HepG2 (cell line): ENCODE results near the gene HLA-DOA. TPM values are rescaled to one million over a fixed set of nuclear protein-coding genes. Genes with fewer than 3 reads are reported as not detected.

Experiments
- ATAC-seq: fragments of 200-7000 bp; cut with Tn5 transposase; 3 replicates; pipeline ENCODE4 v1.9.1; 2020; ENCODE audit warnings: mild to moderate bottlenecking, moderate library complexity
- BruUV-seq: library from RNA; stranded (reverse); fragments of 400-500 nt; replicated peaks from 2 replicates; lab custom pipeline; 2021; lab: Mats Ljungman, UMichigan
- CTCF ChIA-PET: fragments of 300-600 bp; formaldehyde crosslinking; extraction: SDS; loops from one replicate; lab custom pipeline; 2021; ENCODE audit warnings: low total read pairs, inconsistent platforms, low intra/inter-chr PET ratio; lab: Yijun Ruan, JAX
- POLR2A ChIA-PET: fragments of 350-600 bp; sonication (Branson Sonifier 250); formaldehyde crosslinking; loops from one replicate; lab custom pipeline; 2020; ENCODE audit warnings: antibody characterized with exemption, inconsistent platforms; lab: Yijun Ruan, JAX
- DNase-seq: peaks from one replicate; pipeline ENCODE4 v3.0.0-alpha.2; 2015; ENCODE audit warnings: low spot score
- FAIRE-seq: peaks from 3 replicates; lab custom pipeline; 2011; peaks lifted over from hg19 to GRCh38; lab: Jason Lieb, UNC
- H2AFZ ChIP-seq: one replicate; pipeline ENCODE4 v1.6.1; 2011; ENCODE audit warnings: low read length, inconsistent platforms
- H3K27ac ChIP-seq: fragments of 300-600 bp; 3 replicates; pipeline ENCODE4 v1.8.0; 2011; ENCODE audit warnings: mixed run types, mild to moderate bottlenecking, mixed read lengths, low read length, inconsistent platforms; ENCODE audit not compliant: insufficient read depth; ENCODE audit errors: extremely low read length
- H3K27me3 ChIP-seq, 2 experiments: fragments of 200-600 bp in 1 of 2; 2 replicates in 1 of 2; 3 replicates in 1 of 2; pipeline versions ENCODE4 v1.6.0 to v1.8.0; 2011; ENCODE audit warnings: low read length in 2 of 2, mild to moderate bottlenecking in 2 of 2, moderate library complexity in 2 of 2, inconsistent platforms in 1 of 2; ENCODE audit not compliant: insufficient read depth in 2 of 2, control insufficient read depth in 1 of 2
- H3K36me3 ChIP-seq, 2 experiments: fragments of 200-600 bp in 1 of 2; replicated peaks in 1 of 2; 2 replicates in 1 of 2; 3 replicates in 1 of 2; pipeline versions ENCODE4 v1.5.1 to v1.8.0; 2011; ENCODE audit warnings: low read length in 2 of 2, inconsistent platforms in 1 of 2; ENCODE audit not compliant: insufficient read depth in 2 of 2, control insufficient read depth in 1 of 2
- H3K4me1 ChIP-seq: 2 replicates; pipeline ENCODE4 v1.5.1; 2012; ENCODE audit warnings: low read length, inconsistent platforms; ENCODE audit not compliant: insufficient read depth
- H3K4me2 ChIP-seq: 2 replicates; pipeline ENCODE4 v1.6.0; 2011; ENCODE audit warnings: low read depth, low read length, inconsistent platforms
- H3K4me3 ChIP-seq, 3 experiments: fragments of 200-600 bp in 1 of 3; sonication (generic), shearing (Covaris generic) in 1 of 3; replicated peaks in 1 of 3; 2 replicates each; pipeline ENCODE4 v1.5.1; 2011 to 2016; ENCODE audit warnings: low read length in 3 of 3, inconsistent platforms in 2 of 3, low read depth in 2 of 3, mild to moderate bottlenecking in 2 of 3, control low read depth in 1 of 3, mixed read lengths in 1 of 3; ENCODE audit not compliant: insufficient read depth in 1 of 3
- H3K79me2 ChIP-seq: one replicate; pipeline ENCODE4 v1.6.1; 2011; ENCODE audit warnings: low read length, inconsistent platforms; ENCODE audit not compliant: insufficient read depth
- H3K9ac ChIP-seq: 2 replicates; pipeline ENCODE4 v1.6.0; 2011; ENCODE audit warnings: mild to moderate bottlenecking, low read depth, low read length, inconsistent platforms; ENCODE audit not compliant: insufficient read depth
- H3K9me3 ChIP-seq: 2 replicates; pipeline ENCODE4 v1.5.1; 2012; ENCODE audit warnings: mild to moderate bottlenecking, low read length
- H4K20me1 ChIP-seq: 2 replicates; pipeline ENCODE4 v1.6.0; 2011; ENCODE audit warnings: inconsistent platforms, mild to moderate bottlenecking, low read length, moderate library complexity; ENCODE audit not compliant: insufficient read depth
- AKAP8 ChIP-seq: sonication (generic); formaldehyde crosslinking; IDR thresholded peaks from 2 replicates; pipeline ENCODE4 v1.5.1; 2020; ENCODE audit warnings: mild to moderate bottlenecking, missing genetic modification reagents
- CREB1 ChIP-seq, 2 experiments: fragments of 450-650 bp in 1 of 2; IDR thresholded peaks; 2 replicates each; pipeline ENCODE4 v1.6.1; 2016 to 2017; ENCODE audit warnings: control low read depth in 1 of 2, mild to moderate bottlenecking in 1 of 2, missing compliant biosample characterization in 1 of 2, missing genetic modification characterization in 1 of 2
- GMEB2 ChIP-seq: IDR thresholded peaks from 2 replicates; pipeline ENCODE4 v1.6.1; 2016; ENCODE audit warnings: missing biosample characterization, missing genetic modification reagents, low read depth
- KIAA2018 ChIP-seq: sonication (generic); formaldehyde crosslinking; IDR thresholded peaks from 2 replicates; pipeline ENCODE4 v1.5.0; 2020; ENCODE audit warnings: mild to moderate bottlenecking, missing genetic modification reagents, borderline replicate concordance
- TRIM24 ChIP-seq: sonication (generic); formaldehyde crosslinking; IDR thresholded peaks from 2 replicates; pipeline ENCODE4 v1.8.0; 2022; ENCODE audit warnings: mild to moderate bottlenecking, missing genetic modification reagents
- ZBTB42 ChIP-seq: sonication (generic); formaldehyde crosslinking; IDR thresholded peaks from 2 replicates; pipeline ENCODE4 v1.5.0; 2020; ENCODE audit warnings: mild to moderate bottlenecking, missing genetic modification reagents
- ZFAT ChIP-seq: sonication (generic); formaldehyde crosslinking; conservative IDR thresholded peaks from 2 replicates; pipeline ENCODE4 v1.8.1; 2023; ENCODE audit warnings: missing genetic modification reagents, inconsistent platforms
- ZNF577 ChIP-seq: sonication (generic); formaldehyde crosslinking; IDR thresholded peaks from 2 replicates; pipeline ENCODE4 v1.4.0; 2020; ENCODE audit warnings: mild to moderate bottlenecking, low read depth, missing genetic modification reagents, borderline replicate concordance
- WGBS: methylation state at CpG from one replicate; pipeline ENCODE4 v1.1.6; 2017; ENCODE audit warnings: low lambda C conversion rate; 5-methylcytosine and 5-hydroxymethylcytosine counted together
- in situ Hi-C: cut with HindIII; loops from 2 replicates; pipeline ENCODE4 v1.10.0; 2017; ENCODE audit warnings: low pct_unique_long_range_greater_than_20kb; ENCODE audit not compliant: extremely low pct_ligation_motif_present
- intact Hi-C: fragments of 100-400 bp; cut with micrococcal nuclease; formaldehyde crosslinking; loops from one replicate; pipeline ENCODE4 v1.10.0; 2022; ENCODE audit not compliant: unreplicated experiment
- polyA plus RNA-seq, 8 experiments: library from polyadenylated mRNA; depleted of rRNA in 3 of 8; stranded (reverse) in 7 of 8; unstranded in 1 of 8; fragments of >200 nt; fragmentation: Illumina TruSeq in 4 of 8; extraction: Trizol in 4 of 8; gene quantifications; 2 replicates each; pipeline versions ENCODE4 v1.2.1 to v1.2.3, GENCODE V29; 2011 to 2016; ENCODE audit warnings: low read depth in 4 of 8, missing spikeins in 1 of 8, mixed read lengths in 1 of 8; ENCODE audit not compliant: insufficient read depth in 1 of 8
- total RNA-seq, 5 experiments: library from RNA; depleted of rRNA; stranded (reverse); fragments of >200 nt; fragmentation: Illumina TruSeq; extraction: Trizol; gene quantifications; 2 replicates each; pipeline ENCODE4 v1.2.3, GENCODE V29; 2016; ENCODE audit warnings: low read depth in 1 of 5
- TF ChIP-seq, protein P1 (sequence below): IDR thresholded peaks from 2 replicates; pipeline ENCODE4 v1.6.1; 2016; ENCODE audit warnings: mild to moderate bottlenecking

The HLA-DOA gene
- total and polyA plus RNA-seq, 2 of the 13 experiments (the other 11 are each of a cell fraction or from before 2014, with no cell fraction given), result 0.03 to 0.09 TPM

DNA sequence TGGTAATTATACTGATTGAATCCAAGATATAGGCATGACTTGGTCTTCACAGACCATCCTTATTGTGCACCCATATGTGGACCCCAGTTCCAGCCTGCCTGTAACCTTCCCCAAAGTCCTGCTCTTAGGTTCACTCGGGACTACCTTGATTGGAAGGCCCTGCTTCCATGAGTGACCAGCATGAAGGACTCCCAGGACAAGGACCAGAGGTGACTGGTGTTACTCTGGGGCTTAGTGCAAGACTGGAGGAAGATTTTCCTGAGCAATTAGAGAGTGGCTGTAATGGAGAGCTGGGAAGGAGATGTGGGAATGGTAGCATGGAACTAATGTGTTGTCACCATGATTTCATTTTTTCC lies 25.9 kb downstream of the HLA-DOA start:
- peaks cover 18 to 26% of the 10 kb centered on the region in 2 experiments for H3K36me3 ChIP-seq
- CTCF ChIA-PET, result interaction anchor here (2.6 to 7.2 kb wide), 2 partner anchors 49 to 97 kb away, joined by 48 to 103 read pairs; no protein-coding TSS in a partner anchor
- H3K4me2 ChIP-seq, result no peak overlapping the region
- H3K9me3 ChIP-seq, result no peaks in the 10 kb centered on the region
- in situ Hi-C loops, result loop anchor here (5.0 kb wide), 1 partner anchor 46 kb away; no protein-coding TSS in a partner anchor
- ATAC-seq (peak; percentile 45), FAIRE-seq (no peak), DNase-seq (no peak)
- H2AFZ ChIP-seq, result no peak overlapping the region
- H3K27ac ChIP-seq, result no peak overlapping the region
- H3K27me3 ChIP-seq, result peaks cover 0 to 6% of the 10 kb centered on the region in 2 experiments; a peak in 2 of 5 replicates
- H3K9ac ChIP-seq, result no peak overlapping the region
- H3K4me1 ChIP-seq, result peaks cover 3% of the 10 kb centered on the region; the same call in 1 of the 2 replicates
- intact Hi-C loops, result no loop called here
- 0% methylated on average over 1 of the region's 1 CpG for WGBS
- POLR2A ChIA-PET, result interaction anchor here (0.7 to 10.2 kb wide), 4 partner anchors 12 to 97 kb away, joined by 3 to 305 read pairs (median 11); partner anchors contain the start of gene BRD2
- H4K20me1 ChIP-seq, result peaks cover 42% of the 10 kb centered on the region
- H3K4me3 ChIP-seq, result no peak overlapping the region
- BruUV-seq, result no TSS peak
- H3K79me2 ChIP-seq, result no peaks in the 10 kb centered on the region
- TF ChIP-seq, protein P1, sequence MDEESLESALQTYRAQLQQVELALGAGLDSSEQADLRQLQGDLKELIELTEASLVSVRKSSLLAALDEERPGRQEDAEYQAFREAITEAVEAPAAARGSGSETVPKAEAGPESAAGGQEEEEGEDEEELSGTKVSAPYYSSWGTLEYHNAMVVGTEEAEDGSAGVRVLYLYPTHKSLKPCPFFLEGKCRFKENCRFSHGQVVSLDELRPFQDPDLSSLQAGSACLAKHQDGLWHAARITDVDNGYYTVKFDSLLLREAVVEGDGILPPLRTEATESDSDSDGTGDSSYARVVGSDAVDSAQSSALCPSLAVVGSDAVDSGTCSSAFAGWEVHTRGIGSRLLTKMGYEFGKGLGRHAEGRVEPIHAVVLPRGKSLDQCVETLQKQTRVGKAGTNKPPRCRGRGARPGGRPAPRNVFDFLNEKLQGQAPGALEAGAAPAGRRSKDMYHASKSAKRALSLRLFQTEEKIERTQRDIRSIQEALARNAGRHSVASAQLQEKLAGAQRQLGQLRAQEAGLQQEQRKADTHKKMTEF, result no peak
- TF ChIP-seq ZBTB42 (CRISPR knock-in tag) (no peak), TRIM24 (CRISPR knock-in tag) (no peak), ZNF577 (CRISPR knock-in tag) (no peak), GMEB2 (CRISPR knock-in tag) (no peak), AKAP8 (no peak), CREB1 (IDR thresholded peaks at IDR 0.05) (no peak), CREB1 (CRISPR knock-in tag; IDR thresholded peaks at IDR 0.05) (no peak), ZFAT (CRISPR knock-in tag) (no peak), KIAA2018 (CRISPR knock-in tag) (no peak)
